SK-N-SH treated with all-trans-retinoic acid at 6 μM for 48 hours (cell line): Measurements from ENCODE around the gene XYLB.
"Not testable (repeated sequence)": the region's sequence is repeated elsewhere in the genome, so short reads cannot be mapped to it uniquely, and the experiment has no call there.

Experiments
- ATAC-seq: fragments of 200-7000 bp; cut with Tn5 transposase; 3 replicates; pipeline ENCODE4 v1.9.1; 2020; ENCODE audit warnings: mild to moderate bottlenecking, moderate library complexity
- BACH2 ChIP-seq: fragments of 250-450 bp; sonication (Bioruptor Pico); IDR thresholded peaks from 2 replicates; pipeline ENCODE4 v1.9.0; 2021; ENCODE audit warnings: mild to moderate bottlenecking, borderline replicate concordance
- CREB5 ChIP-seq: fragments of 250-450 bp; sonication (Bioruptor Pico); IDR thresholded peaks from 2 replicates; pipeline ENCODE4 v1.5.1; 2020; ENCODE audit warnings: low read depth, mild to moderate bottlenecking, moderate library complexity
- OSR1 ChIP-seq: fragments of 250-450 bp; sonication (Bioruptor Pico); IDR thresholded peaks from 2 replicates; pipeline ENCODE4 v1.8.0; 2022; ENCODE audit warnings: moderate library complexity, mild to moderate bottlenecking, inconsistent platforms
- PATZ1 ChIP-seq: fragments of 250-450 bp; sonication (Bioruptor Pico); IDR thresholded peaks from 2 replicates; pipeline ENCODE4 v1.8.0; 2020; ENCODE audit warnings: mild to moderate bottlenecking, moderate library complexity, borderline replicate concordance
- PPARA ChIP-seq: fragments of 250-450 bp; sonication (Bioruptor Pico); IDR thresholded peaks from 2 replicates; pipeline ENCODE4 v1.5.0; 2020; ENCODE audit warnings: mild to moderate bottlenecking, borderline replicate concordance
- SNAI2 ChIP-seq: fragments of 250-450 bp; sonication (Bioruptor Pico); IDR thresholded peaks from 2 replicates; pipeline ENCODE4 v1.5.0; 2020; ENCODE audit warnings: mild to moderate bottlenecking, moderate library complexity
- TCF4 ChIP-seq: fragments of 250-450 bp; sonication (Bioruptor Pico); IDR thresholded peaks from 2 replicates; pipeline ENCODE4 v1.8.0; 2021; ENCODE audit warnings: mild to moderate bottlenecking, moderate library complexity, borderline replicate concordance
- TOX ChIP-seq: fragments of 250-450 bp; sonication (Bioruptor Pico); IDR thresholded peaks from 2 replicates; pipeline ENCODE4 v1.8.0; 2021; ENCODE audit warnings: mild to moderate bottlenecking, moderate library complexity, borderline replicate concordance
- ZC3H10 ChIP-seq: fragments of 250-450 bp; sonication (Bioruptor Pico); IDR thresholded peaks from 2 replicates; pipeline ENCODE4 v1.5.1; 2021; ENCODE audit warnings: mild to moderate bottlenecking, moderate library complexity
- ZFP3 ChIP-seq: fragments of 250-450 bp; sonication (Bioruptor Pico); IDR thresholded peaks from 2 replicates; pipeline ENCODE4 v1.5.0; 2020; ENCODE audit warnings: mild to moderate bottlenecking, moderate library complexity
- ZNF565 ChIP-seq: fragments of 450-650 bp; formaldehyde crosslinking; conservative IDR thresholded peaks from 2 replicates; pipeline ENCODE4 v1.5.0; 2020; ENCODE audit warnings: low read depth, mild to moderate bottlenecking, moderate library complexity
- ZNF70 ChIP-seq: fragments of 450-650 bp; formaldehyde crosslinking; IDR thresholded peaks from 2 replicates; pipeline ENCODE4 v1.5.0; 2020; ENCODE audit warnings: mild to moderate bottlenecking, moderate library complexity
- ZNF8 ChIP-seq: fragments of 450-650 bp; formaldehyde crosslinking; IDR thresholded peaks from 2 replicates; pipeline ENCODE4 v1.5.0; 2020; ENCODE audit warnings: mild to moderate bottlenecking, moderate library complexity
- TF ChIP-seq, protein P1 (sequence below): fragments of 250-450 bp; sonication (Bioruptor Pico); IDR thresholded peaks from 2 replicates; pipeline ENCODE4 v1.5.0; 2020; ENCODE audit warnings: mild to moderate bottlenecking, moderate library complexity
- TF ChIP-seq, protein P2 (sequence below): fragments of 250-450 bp; sonication (Bioruptor Pico); IDR thresholded peaks from 2 replicates; pipeline ENCODE4 v1.8.0; 2021; ENCODE audit warnings: low read depth, mild to moderate bottlenecking, moderate library complexity, borderline replicate concordance

The XYLB gene

GRCh38 chr3:38421679-38422336 is 75.2 kb downstream of the XYLB start:
- TF ChIP-seq BACH2 (no peak), ZNF8 (CRISPR knock-in tag) (no peak), TCF4 (CRISPR knock-in tag) (no peak), OSR1 (CRISPR knock-in tag) (no peak), ZC3H10 (no peak)
- TF ChIP-seq, protein P1, sequence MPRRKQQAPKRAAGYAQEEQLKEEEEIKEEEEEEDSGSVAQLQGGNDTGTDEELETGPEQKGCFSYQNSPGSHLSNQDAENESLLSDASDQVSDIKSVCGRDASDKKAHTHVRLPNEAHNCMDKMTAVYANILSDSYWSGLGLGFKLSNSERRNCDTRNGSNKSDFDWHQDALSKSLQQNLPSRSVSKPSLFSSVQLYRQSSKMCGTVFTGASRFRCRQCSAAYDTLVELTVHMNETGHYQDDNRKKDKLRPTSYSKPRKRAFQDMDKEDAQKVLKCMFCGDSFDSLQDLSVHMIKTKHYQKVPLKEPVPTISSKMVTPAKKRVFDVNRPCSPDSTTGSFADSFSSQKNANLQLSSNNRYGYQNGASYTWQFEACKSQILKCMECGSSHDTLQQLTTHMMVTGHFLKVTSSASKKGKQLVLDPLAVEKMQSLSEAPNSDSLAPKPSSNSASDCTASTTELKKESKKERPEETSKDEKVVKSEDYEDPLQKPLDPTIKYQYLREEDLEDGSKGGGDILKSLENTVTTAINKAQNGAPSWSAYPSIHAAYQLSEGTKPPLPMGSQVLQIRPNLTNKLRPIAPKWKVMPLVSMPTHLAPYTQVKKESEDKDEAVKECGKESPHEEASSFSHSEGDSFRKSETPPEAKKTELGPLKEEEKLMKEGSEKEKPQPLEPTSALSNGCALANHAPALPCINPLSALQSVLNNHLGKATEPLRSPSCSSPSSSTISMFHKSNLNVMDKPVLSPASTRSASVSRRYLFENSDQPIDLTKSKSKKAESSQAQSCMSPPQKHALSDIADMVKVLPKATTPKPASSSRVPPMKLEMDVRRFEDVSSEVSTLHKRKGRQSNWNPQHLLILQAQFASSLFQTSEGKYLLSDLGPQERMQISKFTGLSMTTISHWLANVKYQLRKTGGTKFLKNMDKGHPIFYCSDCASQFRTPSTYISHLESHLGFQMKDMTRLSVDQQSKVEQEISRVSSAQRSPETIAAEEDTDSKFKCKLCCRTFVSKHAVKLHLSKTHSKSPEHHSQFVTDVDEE, result no peak
- no peak for ATAC-seq

DNA sequence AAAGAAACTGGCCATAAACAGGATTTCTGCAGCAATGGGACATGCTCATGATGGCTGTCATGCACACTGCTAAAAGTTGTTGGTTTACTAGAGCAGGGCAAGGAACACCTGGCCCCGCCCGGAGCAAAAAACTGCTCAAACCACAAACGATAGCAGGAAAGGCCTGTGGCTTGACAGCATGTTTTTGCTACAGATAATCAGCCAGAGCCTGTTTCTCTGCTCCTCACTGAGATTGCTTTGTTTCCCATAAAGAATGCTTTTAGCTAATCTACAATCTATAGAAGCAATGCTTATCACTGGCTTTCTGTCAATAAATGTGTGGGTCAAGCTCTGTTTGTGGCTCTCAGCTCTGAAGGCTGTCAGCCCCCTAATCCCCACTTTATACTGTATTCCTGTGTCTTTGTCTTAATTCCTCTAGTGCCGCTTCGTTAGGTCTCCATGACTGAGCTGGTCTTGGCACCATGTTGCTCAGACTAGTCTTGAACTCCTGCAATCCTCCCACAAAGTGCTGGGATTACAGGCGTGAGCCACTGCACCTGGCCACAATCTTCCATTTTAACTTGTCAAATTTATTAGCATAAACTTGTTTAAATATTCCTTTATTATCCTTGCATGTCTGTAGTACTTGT is 80.3 kb downstream of the XYLB start:
- not testable (repeated sequence) for ATAC-seq

- not testable (repeated sequence) for ATAC-seq
Measured at GRCh38 chr3:38432871-38433658, 86.5 kb downstream of the XYLB start.

DNA sequence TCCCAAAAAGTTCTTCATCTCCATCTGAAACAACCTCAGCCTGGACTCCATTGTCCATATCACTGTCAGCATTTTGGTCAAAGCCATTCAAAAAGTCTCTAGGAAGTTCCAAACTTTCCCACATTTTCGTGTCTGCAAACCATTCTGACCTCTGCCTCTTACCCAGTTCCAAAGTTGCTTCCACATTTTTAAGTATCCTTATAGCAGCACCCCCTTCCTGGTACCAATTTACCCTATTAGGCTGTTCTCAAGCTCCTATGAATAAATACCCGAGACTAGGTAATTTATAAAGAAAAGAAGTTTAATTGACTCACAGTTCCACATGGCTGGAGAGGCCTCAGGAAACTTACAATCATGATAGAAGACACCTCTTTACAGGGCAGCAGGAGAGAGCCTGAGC is 87.1 kb downstream of the XYLB start:
- not testable (repeated sequence) for ATAC-seq

- ATAC-seq, result not testable (repeated sequence)
Measured at GRCh38 chr3:38438436-38439069, 92.0 kb downstream of the XYLB start.

DNA sequence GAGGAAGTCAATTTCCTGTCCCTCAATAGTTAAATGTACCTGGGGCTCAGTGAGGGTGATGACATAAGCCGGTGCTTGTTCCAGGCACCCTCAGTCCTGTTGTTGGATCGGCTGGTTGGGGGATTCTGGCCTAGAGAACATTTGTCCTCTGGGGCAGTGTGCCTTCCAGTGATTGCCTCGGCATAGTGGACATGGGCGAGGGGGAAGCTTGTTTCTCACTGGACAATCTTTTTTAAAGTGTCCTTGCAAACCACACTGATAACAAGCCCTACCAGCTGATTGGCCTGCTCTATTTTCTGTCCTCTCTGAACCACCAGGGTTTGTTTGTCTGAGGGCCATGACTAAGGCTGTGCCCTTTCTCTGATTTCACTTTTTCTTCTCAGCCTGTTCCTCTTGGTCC is 96.6 kb downstream of the XYLB start:
- not testable (repeated sequence) for ATAC-seq

GRCh38 chr3:38446085-38446686 is 99.6 kb downstream of the XYLB start:
- TF ChIP-seq TOX (no peak), ZNF8 (CRISPR knock-in tag) (no peak)
- no peak for ATAC-seq

GRCh38 chr3:38446812-38447211 is 100.2 kb downstream of the XYLB start:
- ATAC-seq, result no peak
- TF ChIP-seq, protein P1, result no peak
- TF ChIP-seq, protein P2, sequence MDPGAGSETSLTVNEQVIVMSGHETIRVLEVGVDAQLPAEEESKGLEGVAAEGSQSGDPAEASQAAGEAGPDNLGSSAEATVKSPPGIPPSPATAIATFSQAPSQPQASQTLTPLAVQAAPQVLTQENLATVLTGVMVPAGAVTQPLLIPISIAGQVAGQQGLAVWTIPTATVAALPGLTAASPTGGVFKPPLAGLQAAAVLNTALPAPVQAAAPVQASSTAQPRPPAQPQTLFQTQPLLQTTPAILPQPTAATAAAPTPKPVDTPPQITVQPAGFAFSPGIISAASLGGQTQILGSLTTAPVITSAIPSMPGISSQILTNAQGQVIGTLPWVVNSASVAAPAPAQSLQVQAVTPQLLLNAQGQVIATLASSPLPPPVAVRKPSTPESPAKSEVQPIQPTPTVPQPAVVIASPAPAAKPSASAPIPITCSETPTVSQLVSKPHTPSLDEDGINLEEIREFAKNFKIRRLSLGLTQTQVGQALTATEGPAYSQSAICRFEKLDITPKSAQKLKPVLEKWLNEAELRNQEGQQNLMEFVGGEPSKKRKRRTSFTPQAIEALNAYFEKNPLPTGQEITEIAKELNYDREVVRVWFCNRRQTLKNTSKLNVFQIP, result no peak
- no peak for TF ChIP-seq ZFP3
- TF ChIP-seq ZNF70 (CRISPR knock-in tag), result no peak
- no peak for TF ChIP-seq ZNF565 (CRISPR knock-in tag)
- TF ChIP-seq BACH2, result no peak
- TF ChIP-seq PPARA (CRISPR knock-in tag), result no peak
- no peak for TF ChIP-seq ZNF8 (CRISPR knock-in tag)
- TF ChIP-seq ZC3H10, result no peak
- TF ChIP-seq SNAI2 (CRISPR knock-in tag), result no peak
- TF ChIP-seq TCF4 (CRISPR knock-in tag), result no peak
- TF ChIP-seq PATZ1 (CRISPR knock-in tag), result no peak
- TF ChIP-seq CREB5 (CRISPR knock-in tag), result no peak
